ENCODE results near the gene ITGA8. TPM values are rescaled to one million over a fixed set of nuclear protein-coding genes. Genes with fewer than 3 reads are reported as not detected.
"Not testable (repeated sequence)": the region's sequence is repeated elsewhere in the genome, so short reads cannot be mapped to it uniquely, and the experiment has no call there.

Gene ITGA8
- polyA plus RNA-seq (ENCODE audit: insufficient read length in 3 of 3) = 10 to 100 TPM; 47.9 to 51.5 (median 51.0) TPM

DNA sequence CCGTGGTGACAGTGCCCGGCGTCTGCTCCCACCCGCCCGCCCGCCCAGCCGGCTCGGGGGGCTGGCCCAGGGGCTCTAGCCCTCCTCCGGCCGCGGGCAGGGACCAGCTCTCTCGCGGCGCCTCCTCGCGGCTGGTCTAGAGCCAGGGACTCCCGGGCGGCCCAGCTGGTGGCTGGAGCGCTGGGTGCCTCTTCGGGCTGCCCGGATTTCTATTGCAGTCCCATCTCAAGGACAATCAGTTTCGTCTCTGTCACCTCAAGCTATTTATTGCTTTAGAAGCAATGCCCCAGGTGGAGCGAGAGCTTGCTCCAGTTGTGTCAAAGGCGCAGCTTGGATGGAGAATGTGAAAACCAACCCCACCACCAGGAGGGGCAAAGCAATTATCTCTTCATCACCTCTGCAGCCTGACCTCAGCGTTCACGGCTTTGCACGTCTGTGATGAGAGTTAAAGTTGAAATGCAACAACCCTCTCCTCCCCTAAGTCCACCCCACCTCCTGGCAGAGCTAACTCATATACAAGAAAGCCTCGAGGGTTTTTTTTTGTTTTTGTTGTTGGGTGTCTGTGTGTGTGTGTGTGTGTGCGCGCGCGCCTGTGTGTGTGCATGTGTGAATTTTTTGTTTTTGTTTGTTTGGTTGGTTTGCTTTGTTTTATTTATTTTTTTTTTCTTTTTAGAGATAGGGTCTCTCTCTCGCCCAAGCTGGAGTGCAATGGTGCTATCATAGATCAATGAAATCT lies at the start of gene ITGA8:
TSS of gene ITGA8 (minus strand) at position 24 of the 736 bp plus-strand sequence. CDS start 151 bp downstream, outside the sequence.
- no peak for DNase-seq (ENCODE audit: low read depth in 3 of 3, low spot score in 2 of 3)

GRCh38 chr10:15764892-15765454 lies 45.3 kb upstream of the ITGA8 start:
- no peak for DNase-seq (ENCODE audit: low read depth in 3 of 3, low spot score in 2 of 3)

DNA sequence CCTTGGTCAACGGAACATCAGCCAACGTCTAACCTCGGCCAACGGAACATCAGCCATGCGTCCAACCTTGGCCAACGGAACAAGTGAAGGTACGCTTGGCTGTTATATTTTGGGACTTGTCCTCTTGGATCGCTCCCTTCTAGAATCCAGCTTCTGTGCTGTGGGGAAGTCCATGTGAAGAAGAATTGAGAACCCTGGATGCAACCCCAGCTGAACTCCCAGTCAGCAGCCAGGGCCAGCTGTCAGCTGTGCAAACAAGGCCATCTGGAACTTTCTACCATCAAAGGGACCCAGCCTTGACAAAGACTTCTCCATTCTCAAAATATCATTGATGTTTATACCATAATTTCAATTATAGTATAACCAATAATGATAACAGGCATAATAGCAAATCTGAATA lies 43.3 kb upstream of the ITGA8 start:
- DNase-seq (ENCODE audit: low read depth in 3 of 3, low spot score in 2 of 3) = no peak

GRCh38 chr10:15762239-15762638 lies 42.5 kb upstream of the ITGA8 start:
- DNase-seq (ENCODE audit: low read depth in 3 of 3, low spot score in 2 of 3) = not testable (repeated sequence)

DNA sequence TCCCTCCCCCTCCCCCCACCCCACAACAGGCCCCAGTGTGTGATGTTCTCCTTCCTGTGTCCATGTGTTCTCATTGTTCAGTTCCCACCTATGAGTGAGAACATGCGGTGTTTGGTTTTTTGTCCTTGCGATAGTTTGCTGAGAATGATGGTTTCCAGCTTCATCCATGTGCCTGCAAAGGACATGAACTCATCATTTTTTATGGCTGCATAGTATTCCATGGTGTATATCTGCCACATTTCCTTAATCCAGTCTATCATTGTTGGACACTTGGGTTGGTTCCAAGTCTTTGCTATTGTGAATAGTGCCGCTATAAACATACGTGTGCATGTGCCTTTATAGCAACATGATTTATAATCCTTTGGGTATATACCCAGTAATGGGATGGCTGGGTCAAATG lies 41.5 kb upstream of the ITGA8 start:
- not testable (repeated sequence) for DNase-seq (ENCODE audit: low read depth in 3 of 3, low spot score in 2 of 3)

- DNase-seq (ENCODE audit: low read depth in 3 of 3, low spot score in 2 of 3) = no peak
Measured at GRCh38 chr10:15760681-15761080, 41.0 kb upstream of the ITGA8 start.

- no peak for DNase-seq (ENCODE audit: low read depth in 3 of 3, low spot score in 2 of 3)
Measured at GRCh38 chr10:15759265-15759664, 39.5 kb upstream of the ITGA8 start.

GRCh38 chr10:15758618-15759017 lies 38.9 kb upstream of the ITGA8 start:
- no peak for DNase-seq (ENCODE audit: low read depth in 3 of 3, low spot score in 2 of 3)

- no peak for DNase-seq (ENCODE audit: low read depth in 3 of 3, low spot score in 2 of 3)
Measured at GRCh38 chr10:15754937-15755336, 35.2 kb upstream of the ITGA8 start.

DNA sequence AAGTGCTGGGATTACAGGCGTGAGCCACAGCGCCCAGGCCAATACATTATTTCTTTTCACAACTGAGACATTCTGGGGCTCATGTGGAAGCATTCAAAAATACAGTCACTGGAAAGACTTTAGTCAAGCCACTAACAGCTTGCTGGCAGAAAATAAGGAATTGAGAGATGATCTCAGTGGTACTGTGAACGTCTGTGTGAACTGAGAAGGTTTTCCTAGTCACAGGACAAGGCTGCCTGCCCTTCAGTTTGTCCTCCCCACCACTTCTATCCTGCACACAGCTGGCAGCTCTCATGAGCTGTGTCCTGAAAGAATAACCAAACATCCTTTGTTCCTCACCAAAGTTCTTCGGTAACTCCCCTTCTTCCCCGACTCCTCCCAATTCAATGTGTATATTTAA lies 31.3 kb upstream of the ITGA8 start:
- no peak for DNase-seq (ENCODE audit: low read depth in 3 of 3, low spot score in 2 of 3)

DNA sequence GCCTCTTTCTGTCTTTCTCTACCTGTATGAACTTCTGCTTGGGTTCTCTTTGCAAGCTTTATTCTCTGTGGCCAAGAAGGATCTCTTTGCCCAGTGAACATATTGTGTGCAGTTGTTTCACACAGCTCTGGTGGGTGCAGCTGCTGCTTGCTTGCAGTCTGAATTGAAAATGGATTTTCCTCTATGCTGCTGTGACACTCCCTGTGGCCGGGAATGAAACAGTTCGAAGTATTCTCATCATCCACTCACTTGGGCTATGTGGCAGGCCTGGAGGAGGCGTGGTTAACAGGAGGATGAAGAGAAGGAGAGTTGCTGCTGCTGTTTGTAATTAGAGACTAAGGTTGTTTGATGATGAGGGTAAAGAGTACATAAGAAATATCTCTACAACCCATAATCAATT lies 28.4 kb upstream of the ITGA8 start:
- DNase-seq (ENCODE audit: low read depth in 3 of 3, low spot score in 2 of 3) = no peak

DNA sequence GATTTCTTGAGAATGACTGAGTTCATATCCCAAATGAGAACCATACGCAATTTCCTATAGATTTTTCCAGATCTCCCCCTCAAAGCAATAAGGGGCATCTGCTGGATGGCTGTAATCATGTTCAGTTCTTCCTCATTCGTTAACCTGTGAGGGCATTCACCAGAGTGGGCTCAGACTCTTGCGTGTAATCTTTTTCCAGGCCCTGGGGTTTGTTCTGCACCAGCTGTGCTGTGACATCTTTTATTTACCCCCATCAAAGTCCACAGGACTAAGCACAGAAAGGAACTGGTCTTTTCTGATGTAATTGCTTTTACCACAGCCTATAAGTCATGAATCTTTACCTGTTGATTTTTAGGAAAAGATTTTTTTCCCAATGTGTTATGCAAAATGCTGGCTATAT lies 27.9 kb upstream of the ITGA8 start:
- no peak for DNase-seq (ENCODE audit: low read depth in 3 of 3, low spot score in 2 of 3)

DNA sequence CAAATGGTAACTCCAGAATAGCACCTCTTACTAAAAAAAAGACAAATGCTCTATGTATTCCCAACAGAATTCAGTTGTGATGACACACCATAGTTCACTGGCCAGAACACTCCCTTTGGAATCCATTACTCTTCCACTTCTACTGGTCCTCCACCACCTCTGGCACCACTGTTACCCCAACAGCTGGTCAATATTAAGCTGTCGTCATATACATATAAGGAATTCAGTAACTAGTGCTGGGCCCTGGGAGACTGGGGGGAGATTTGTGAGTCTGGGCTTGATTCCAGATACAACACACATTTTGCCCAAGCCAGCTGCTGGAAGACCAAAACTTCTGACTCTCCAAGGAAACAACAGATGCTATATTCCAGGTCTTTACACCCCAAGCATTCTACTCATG lies 26.0 kb upstream of the ITGA8 start:
- DNase-seq (ENCODE audit: low read depth in 3 of 3, low spot score in 2 of 3) = peak in 2 of 3 donors; percentile 55 to 72

DNA sequence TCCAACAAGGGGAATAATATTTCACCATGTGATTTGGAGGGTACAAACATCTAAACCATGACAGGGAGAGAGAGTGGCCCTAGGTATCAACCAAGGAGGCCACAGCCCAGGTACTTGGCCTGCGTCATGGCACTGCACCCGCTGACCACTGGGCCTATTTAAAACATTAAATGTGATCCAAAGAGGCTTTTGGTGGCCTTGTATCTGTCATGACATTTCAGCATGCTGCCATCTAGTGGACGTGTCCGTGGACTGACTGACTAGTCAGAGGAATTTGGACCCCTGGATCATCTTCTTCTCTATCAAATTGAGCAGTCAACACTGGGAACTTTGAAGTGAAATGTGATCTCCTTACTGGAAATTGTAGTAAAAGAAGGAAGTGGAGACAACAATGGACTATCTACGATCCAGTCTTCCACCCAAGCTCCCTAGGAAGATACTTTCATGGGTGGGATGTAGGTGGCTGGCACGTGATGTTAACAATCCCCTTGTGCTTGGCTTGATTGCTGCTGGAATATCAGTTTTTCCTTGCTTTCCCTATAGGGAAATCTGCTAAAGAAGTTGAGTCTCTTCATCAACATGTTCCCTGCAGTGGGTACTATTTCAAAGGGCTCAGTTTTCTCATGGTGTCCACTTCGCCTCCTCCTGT lies 24.6 kb upstream of the ITGA8 start:
- DNase-seq (ENCODE audit: low read depth in 3 of 3, low spot score in 2 of 3) = no peak

DNA sequence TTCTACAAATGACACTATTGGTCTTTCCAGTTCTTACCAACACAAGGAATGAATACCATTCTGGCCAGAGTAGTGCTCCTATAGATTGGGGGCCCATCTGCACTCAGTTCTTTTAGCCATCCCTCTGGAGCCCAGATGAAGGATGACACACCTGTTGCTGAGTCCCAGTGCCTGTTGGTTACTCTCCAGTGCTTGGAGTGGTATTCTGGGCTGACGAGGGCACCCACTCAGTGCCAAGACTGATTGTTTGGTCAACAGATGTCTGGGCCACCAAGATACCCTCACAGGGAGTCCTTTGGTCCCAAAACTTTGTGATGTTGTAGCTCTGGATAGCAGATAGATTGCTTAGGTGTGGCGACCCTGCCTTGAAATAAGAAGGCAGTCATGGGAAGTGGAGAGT lies 23.7 kb upstream of the ITGA8 start:
- DNase-seq (ENCODE audit: low read depth in 3 of 3, low spot score in 2 of 3) = no peak

DNA sequence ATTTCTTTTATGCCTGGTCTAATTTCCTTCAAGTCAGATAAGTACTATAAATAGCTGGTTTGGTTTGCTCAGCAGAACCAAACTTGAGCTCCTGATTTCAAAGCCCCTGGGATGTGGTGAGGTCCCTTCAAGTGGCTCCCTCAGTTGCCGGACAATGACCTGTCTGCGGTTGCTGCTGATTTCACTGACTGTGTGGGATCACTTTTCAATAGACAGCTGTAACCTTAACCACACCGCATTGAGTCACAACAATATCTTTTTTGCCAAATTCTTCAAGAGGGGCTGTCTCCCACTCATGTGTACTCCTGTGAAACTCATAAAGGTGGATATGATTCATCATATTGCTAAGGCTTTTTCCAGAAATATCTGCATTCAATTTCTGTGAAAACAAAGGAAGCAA lies 23.1 kb upstream of the ITGA8 start:
- DNase-seq (ENCODE audit: low read depth in 3 of 3, low spot score in 2 of 3) = no peak

DNA sequence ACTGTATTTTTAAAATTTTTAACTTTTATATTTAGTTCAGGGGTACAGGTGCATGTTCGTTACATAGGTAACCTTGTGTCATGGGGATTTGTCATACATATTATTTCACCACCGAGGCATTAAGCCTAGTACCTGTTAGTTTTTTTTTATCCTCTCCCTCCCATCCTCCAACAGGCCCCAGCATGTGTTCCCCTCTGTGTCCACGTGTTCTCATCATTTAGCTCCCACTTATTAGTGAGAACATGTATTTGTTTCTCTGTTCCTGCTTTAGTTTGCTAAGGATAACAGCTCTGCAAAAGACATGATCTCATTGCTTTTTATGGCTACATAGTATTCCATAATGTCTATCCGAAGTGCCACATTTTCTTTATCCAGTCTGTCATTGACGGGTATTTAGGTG lies 22.4 kb upstream of the ITGA8 start:
- DNase-seq (ENCODE audit: low read depth in 3 of 3, low spot score in 2 of 3) = no peak

DNA sequence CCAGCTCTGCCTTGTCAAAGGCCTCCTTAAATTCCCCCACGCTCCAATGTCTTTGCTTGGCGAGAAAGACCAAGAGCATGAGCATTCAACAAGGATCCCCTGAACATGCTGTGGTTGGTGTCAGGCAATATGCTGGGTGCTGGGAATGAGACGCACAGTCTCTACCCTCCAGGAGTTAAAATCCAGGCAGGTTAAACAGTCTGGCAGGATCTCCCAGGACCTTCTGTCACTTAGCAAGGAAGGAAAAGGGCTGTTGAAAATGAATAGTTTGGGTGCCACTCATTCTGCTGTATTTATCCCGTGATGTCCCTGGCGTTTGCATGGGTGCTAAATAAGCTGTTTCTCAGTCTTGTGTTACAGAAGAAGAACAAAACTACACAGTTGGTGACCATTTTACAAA lies 21.9 kb upstream of the ITGA8 start:
- DNase-seq (ENCODE audit: low read depth in 3 of 3, low spot score in 2 of 3) = no peak

DNA sequence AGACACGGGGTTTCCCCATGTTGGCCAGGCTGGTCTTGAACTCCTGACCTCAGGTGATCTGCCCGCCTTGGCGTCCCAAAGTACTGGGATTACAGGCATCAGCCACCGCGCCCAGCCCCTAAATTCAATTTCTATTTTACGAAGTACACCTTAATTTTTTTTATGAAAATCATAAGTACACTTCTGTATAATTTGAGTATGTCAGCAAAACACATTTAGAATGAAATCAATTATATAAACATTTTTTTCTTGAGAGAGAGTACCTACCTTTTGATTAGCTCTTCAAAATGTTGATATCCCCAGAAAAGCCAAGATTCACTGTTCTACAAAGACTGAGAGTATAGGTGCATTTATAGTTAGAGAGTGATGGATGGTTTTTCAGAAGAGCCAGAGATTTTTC lies 20.5 kb upstream of the ITGA8 start:
- DNase-seq (ENCODE audit: low read depth in 3 of 3, low spot score in 2 of 3) = no peak

- DNase-seq (ENCODE audit: low read depth in 3 of 3, low spot score in 2 of 3) = no peak
Measured at GRCh38 chr10:15739254-15739970, 19.7 kb upstream of the ITGA8 start.

- DNase-seq (ENCODE audit: low read depth in 3 of 3, low spot score in 2 of 3) = peak in 2 of 3 donors; percentile 74 to 75
Measured at GRCh38 chr10:15738270-15738925, 18.7 kb upstream of the ITGA8 start.
